C4-2B (cell line): ENCODE data around the gene DYRK1A.

Experiments used
- CTCF ChIP-seq: fragments of 450-650 bp; conservative IDR thresholded peaks from 2 replicates; pipeline ENCODE4 v1.5.1; 2017; ENCODE audit warnings: mild to moderate bottlenecking
- ZFX ChIP-seq: fragments of 450-650 bp; IDR thresholded peaks from 2 replicates; pipeline ENCODE4 v1.6.1; 2017

GRCh38 chr21:37392441-37392840, 25.9 kb downstream of the DYRK1A start:
- TF ChIP-seq CTCF (no peak), ZFX (no peak)
